T-helper 17 cell (primary cell): ENCODE measurements around the gene KANK3. TPM values are rescaled to one million over a fixed set of nuclear protein-coding genes. Genes with fewer than 3 reads are reported as not detected.
"Not testable (repeated sequence)": the region's sequence is repeated elsewhere in the genome, so short reads cannot be mapped to it uniquely, and the experiment has no call there.

Experiments used
- ATAC-seq: fragments of 150-1000 bp; cut with Tn5 transposase; 2 replicates; pipeline ENCODE4 v1.10.0; 2021; ENCODE audit warnings: mild to moderate bottlenecking, moderate library complexity
- DNase-seq, 3 donors: peaks; one replicate each; pipeline versions ENCODE4 v3.0.0 to v3.0.0-alpha.2; 2020 to 2021
- H3K9me3 ChIP-seq: one replicate; pipeline ENCODE4 v1.7.0; 2013; ENCODE audit warnings: low read length, mild to moderate bottlenecking; ENCODE audit not compliant: control insufficient read depth, poor library complexity, severe bottlenecking
- H3K27ac Mint-ChIP-seq: one replicate; pipeline ENCODE4 v1.8.0; 2022; ENCODE audit warnings: mild to moderate bottlenecking, moderate library complexity, mixed read lengths
- H3K27me3 Mint-ChIP-seq: one replicate; pipeline ENCODE4 v1.8.0; 2022; ENCODE audit warnings: mixed read lengths
- H3K36me3 Mint-ChIP-seq: one replicate; pipeline ENCODE4 v1.8.0; 2022; ENCODE audit warnings: low read depth, mixed read lengths
- H3K4me1 Mint-ChIP-seq: one replicate; pipeline ENCODE4 v1.8.0; 2022; ENCODE audit warnings: mild to moderate bottlenecking, mixed read lengths
- H3K4me3 Mint-ChIP-seq: one replicate; pipeline ENCODE4 v1.8.0; 2022; ENCODE audit warnings: mild to moderate bottlenecking, moderate library complexity, mixed read lengths
- total RNA-seq, 4 donors: library from RNA in 2 of 4; stranded (reverse) in 2 of 4; gene quantifications; one replicate each; pipeline ENCODE4 v1.2.3 and lab custom pipeline; 2022 to 2026

Gene KANK3
- total RNA-seq (1 to 10 TPM; 2.6 to 2.9 TPM), total RNA-seq (lab: John Stamatoyannopoulos, UW) (3.8 to 7.9 reads per million in 2 donors)

- H3K27ac Mint-ChIP-seq, result no peak within 1 kb of the TSS
- peak; percentile 83 to 86 (median 85) for DNase-seq
- no peaks in the 10 kb centered on the region for H3K9me3 ChIP-seq
- no peaks in the 10 kb centered on the region for H3K36me3 Mint-ChIP-seq
- peaks cover 10% of the 10 kb centered on the region for H3K4me1 Mint-ChIP-seq
- peaks cover 13% of the 10 kb centered on the region for H3K27me3 Mint-ChIP-seq
- peak within 1 kb of the TSS; percentile 91 for H3K4me3 Mint-ChIP-seq
- peak; percentile 100 for ATAC-seq
Observed at GRCh38 chr19:8342684-8343482, at the start of gene KANK3. TSS of gene KANK3 (minus strand) at chr19:8343262. CDS start at chr19:8337828, 5,434 bp downstream.

GRCh38 chr19:8392017-8392591 is 49.0 kb upstream of the KANK3 start:
- ATAC-seq (no peak), DNase-seq (no peak)
- H3K4me1 Mint-ChIP-seq, result peaks cover 30% of the 10 kb centered on the region
- no peaks in the 10 kb centered on the region for H3K9me3 ChIP-seq
- H3K36me3 Mint-ChIP-seq, result no peaks in the 10 kb centered on the region
- no peak overlapping the region for H3K4me3 Mint-ChIP-seq
- H3K27ac Mint-ChIP-seq, result no peak overlapping the region
- no peaks in the 10 kb centered on the region for H3K27me3 Mint-ChIP-seq

- no peaks in the 10 kb centered on the region for H3K9me3 ChIP-seq
- peaks cover 24% of the 10 kb centered on the region for H3K4me1 Mint-ChIP-seq
- no peaks in the 10 kb centered on the region for H3K27me3 Mint-ChIP-seq
- H3K36me3 Mint-ChIP-seq, result no peaks in the 10 kb centered on the region
- H3K4me3 Mint-ChIP-seq, result peak overlapping the region; percentile 97
- H3K27ac Mint-ChIP-seq, result peak overlapping the region; percentile 95
- DNase-seq, result no peak
- ATAC-seq, result no peak
Observed at GRCh38 chr19:8391198-8392016, 48.3 kb upstream of the KANK3 start.

GRCh38 chr19:8390617-8390981 is 47.5 kb upstream of the KANK3 start:
- peak; percentile 86 to 90 (median 88) for DNase-seq
- Mint-ChIP-seq H3K4me3 (peak overlapping the region; percentile 97), H3K27ac (peak overlapping the region; percentile 95), H3K27me3 (no peaks in the 10 kb centered on the region), H3K36me3 (no peaks in the 10 kb centered on the region), H3K4me1 (peaks cover 19% of the 10 kb centered on the region)
- no peaks in the 10 kb centered on the region for H3K9me3 ChIP-seq
- ATAC-seq, result peak; percentile 71

GRCh38 chr19:8389891-8390616 is 47.0 kb upstream of the KANK3 start, which contains the start of gene RAB11B:
TSS of gene RAB11B (plus strand) at chr19:8390360. CDS start at chr19:8390417, 57 bp downstream.
- H3K4me3 Mint-ChIP-seq, result peak within 1 kb of the TSS; percentile 97
- H3K27ac Mint-ChIP-seq, result peak within 1 kb of the TSS; percentile 95
- no peaks in the 10 kb centered on the region for H3K27me3 Mint-ChIP-seq
- peak; percentile 91 to 97 (median 94) for DNase-seq
- H3K9me3 ChIP-seq, result no peaks in the 10 kb centered on the region
- peaks cover 19% of the 10 kb centered on the region for H3K4me1 Mint-ChIP-seq
- H3K36me3 Mint-ChIP-seq, result no peaks in the 10 kb centered on the region
- ATAC-seq, result peak; percentile 92

GRCh38 chr19:8388612-8388958 is 45.5 kb upstream of the KANK3 start:
- H3K4me3 Mint-ChIP-seq, result no peak overlapping the region

GRCh38 chr19:8387688-8388611 is 44.9 kb upstream of the KANK3 start:
- Mint-ChIP-seq H3K27ac (no peak overlapping the region), H3K4me3 (no peak overlapping the region), H3K4me1 (peaks cover 18% of the 10 kb centered on the region), H3K27me3 (no peaks in the 10 kb centered on the region), H3K36me3 (no peaks in the 10 kb centered on the region)
- ATAC-seq (no peak), DNase-seq (no peak)
- no peaks in the 10 kb centered on the region for H3K9me3 ChIP-seq

More at GRCh38 chr19:8388612-8388958, 45.5 kb upstream of the KANK3 start:
- no peak overlapping the region for H3K27ac Mint-ChIP-seq
- no peaks in the 10 kb centered on the region for H3K36me3 Mint-ChIP-seq
- H3K4me1 Mint-ChIP-seq, result peaks cover 22% of the 10 kb centered on the region
- ATAC-seq, result no peak
- no peak for DNase-seq
- no peaks in the 10 kb centered on the region for H3K27me3 Mint-ChIP-seq
- H3K9me3 ChIP-seq, result no peaks in the 10 kb centered on the region

- no peak for DNase-seq
- Mint-ChIP-seq H3K4me3 (no peak overlapping the region), H3K4me1 (peaks cover 17% of the 10 kb centered on the region), H3K27me3 (no peaks in the 10 kb centered on the region), H3K36me3 (no peaks in the 10 kb centered on the region), H3K27ac (no peak overlapping the region)
- ATAC-seq, result no peak
- no peaks in the 10 kb centered on the region for H3K9me3 ChIP-seq
Observed at GRCh38 chr19:8386990-8387389, 43.9 kb upstream of the KANK3 start.

- not testable (repeated sequence) for H3K27me3 Mint-ChIP-seq, ATAC-seq, DNase-seq, H3K4me3 Mint-ChIP-seq, H3K9me3 ChIP-seq, H3K27ac Mint-ChIP-seq, H3K36me3 Mint-ChIP-seq
- peaks cover 14% of the 10 kb centered on the region for H3K4me1 Mint-ChIP-seq
Observed at GRCh38 chr19:8386419-8386818, 43.4 kb upstream of the KANK3 start.

- not testable (repeated sequence) for DNase-seq, ATAC-seq, H3K36me3 Mint-ChIP-seq, H3K27ac Mint-ChIP-seq, H3K27me3 Mint-ChIP-seq, H3K9me3 ChIP-seq, H3K4me3 Mint-ChIP-seq
- peaks cover 14% of the 10 kb centered on the region for H3K4me1 Mint-ChIP-seq
Observed at GRCh38 chr19:8385566-8385965, 42.5 kb upstream of the KANK3 start.

GRCh38 chr19:8385103-8385502 is 42.0 kb upstream of the KANK3 start:
- not testable (repeated sequence) for H3K27ac Mint-ChIP-seq, H3K36me3 Mint-ChIP-seq, ATAC-seq, H3K27me3 Mint-ChIP-seq, H3K4me3 Mint-ChIP-seq, H3K9me3 ChIP-seq, DNase-seq
- H3K4me1 Mint-ChIP-seq, result peaks cover 12% of the 10 kb centered on the region

- not testable (repeated sequence) for H3K27ac Mint-ChIP-seq, H3K27me3 Mint-ChIP-seq, H3K36me3 Mint-ChIP-seq, H3K4me1 Mint-ChIP-seq, H3K9me3 ChIP-seq, DNase-seq, ATAC-seq, H3K4me3 Mint-ChIP-seq
Observed at GRCh38 chr19:8384569-8384968, 41.5 kb upstream of the KANK3 start.
